Islet precursor cell (in vitro differentiated cells): ENCODE results near the gene CACNA2D1.

Experiments
- DNase-seq: peaks from one replicate; pipeline ENCODE4 v3.0.0-alpha.2; 2018

Gene CACNA2D1

DNA sequence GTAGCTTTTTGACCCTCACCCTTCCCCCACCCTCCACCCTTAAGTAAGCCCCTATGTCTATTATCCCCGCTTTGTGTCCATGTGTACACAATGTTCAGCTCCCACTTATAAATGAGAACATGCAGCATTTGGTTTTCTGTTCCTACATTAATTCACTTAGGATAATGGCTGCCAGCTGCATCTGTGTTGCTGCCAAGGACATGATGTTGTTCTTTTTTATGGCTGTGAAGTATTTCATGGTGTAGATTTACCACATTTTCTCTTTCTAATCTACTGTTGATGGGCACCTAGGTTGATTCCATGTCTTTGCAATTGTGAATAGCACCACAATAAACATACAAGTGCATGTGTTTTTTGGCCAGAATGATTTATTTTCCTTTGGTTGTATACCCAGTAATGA is 232.2 kb downstream of the CACNA2D1 start:
- no peak for DNase-seq

DNA sequence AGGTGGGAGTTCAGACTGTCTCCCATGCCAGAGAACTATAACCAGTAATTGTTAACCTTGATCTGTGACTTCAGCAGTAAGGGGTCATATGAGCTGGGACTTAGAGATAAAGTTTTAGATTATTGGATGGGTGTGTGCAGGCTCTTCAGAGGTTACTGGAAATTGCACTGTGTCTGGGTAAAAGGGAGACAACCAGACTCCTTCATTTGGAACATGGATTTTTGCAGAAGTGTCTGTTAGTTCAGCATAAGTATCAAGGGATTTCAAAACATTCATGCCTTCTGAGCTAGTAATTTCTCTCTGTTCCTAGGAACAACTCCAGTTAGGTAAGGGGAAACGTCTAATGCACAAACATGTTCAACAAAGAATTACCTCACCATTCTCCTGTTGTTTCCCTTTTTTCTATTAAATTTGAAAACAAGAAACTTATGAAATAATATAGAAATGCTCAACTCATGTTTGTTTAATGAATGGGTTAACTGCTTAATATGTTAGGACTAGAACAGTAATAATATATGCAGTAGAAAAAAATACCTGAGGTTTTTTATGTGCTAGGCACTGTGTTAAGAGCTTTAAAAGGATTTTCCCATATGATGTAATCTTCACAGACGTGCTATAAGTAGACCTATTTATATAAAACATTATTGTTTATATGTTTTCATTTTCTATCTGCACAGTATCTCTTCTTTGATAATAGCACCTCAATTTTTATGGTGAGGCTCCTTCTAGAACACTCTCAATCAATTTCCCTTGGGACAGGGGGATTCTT is 233.0 kb downstream of the CACNA2D1 start:
- no peak for DNase-seq

DNA sequence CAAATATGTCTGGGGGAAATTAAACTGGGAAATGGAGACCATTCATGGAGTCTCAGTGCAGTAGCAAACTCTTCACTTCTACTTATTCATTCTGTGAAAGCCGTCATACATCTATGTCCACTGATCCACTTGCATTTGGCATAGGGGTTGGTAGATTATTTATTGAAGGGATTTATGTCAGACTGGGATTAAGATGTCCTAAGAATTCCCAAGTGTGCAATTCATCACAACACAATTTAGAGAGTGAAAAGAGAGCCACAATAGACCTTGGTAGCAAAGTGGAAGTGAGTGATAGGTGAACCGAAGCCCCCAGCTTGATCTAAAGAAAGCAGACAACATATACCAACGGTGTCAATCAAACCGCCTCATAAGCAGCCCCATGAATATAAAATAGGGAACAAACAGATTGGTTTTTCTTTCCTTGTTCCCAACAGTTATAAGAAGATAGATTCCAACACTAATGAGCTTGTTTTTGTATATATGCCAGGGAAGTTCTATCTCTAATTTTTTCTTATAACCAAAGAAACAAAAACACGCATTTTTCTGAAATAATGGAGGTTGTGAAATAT is 234.3 kb downstream of the CACNA2D1 start:
- no peak for DNase-seq

DNA sequence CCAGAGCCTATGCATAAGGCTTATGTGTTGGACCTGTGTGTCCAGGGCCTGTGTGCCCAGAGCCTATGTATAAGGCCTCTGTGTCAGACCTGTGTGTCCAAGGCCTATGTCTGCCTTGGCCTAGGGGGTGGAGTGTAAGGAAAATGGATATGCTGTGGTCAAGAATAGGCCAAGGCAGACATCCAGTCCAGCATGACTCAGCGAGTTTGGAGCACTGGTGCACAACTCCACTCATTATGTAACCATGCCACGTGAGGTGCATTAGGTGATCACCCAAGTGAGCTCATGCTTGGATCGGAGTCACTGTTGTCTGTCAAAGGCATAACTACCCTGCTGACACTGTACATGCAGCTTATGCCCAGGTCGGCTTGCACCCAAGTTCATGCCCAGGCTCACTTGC is 238.9 kb downstream of the CACNA2D1 start:
- DNase-seq = no peak

GRCh38 chr7:82202965-82203364 is 240.6 kb downstream of the CACNA2D1 start:
- DNase-seq = no peak

GRCh38 chr7:82202107-82202506 is 241.5 kb downstream of the CACNA2D1 start:
- no peak for DNase-seq

DNA sequence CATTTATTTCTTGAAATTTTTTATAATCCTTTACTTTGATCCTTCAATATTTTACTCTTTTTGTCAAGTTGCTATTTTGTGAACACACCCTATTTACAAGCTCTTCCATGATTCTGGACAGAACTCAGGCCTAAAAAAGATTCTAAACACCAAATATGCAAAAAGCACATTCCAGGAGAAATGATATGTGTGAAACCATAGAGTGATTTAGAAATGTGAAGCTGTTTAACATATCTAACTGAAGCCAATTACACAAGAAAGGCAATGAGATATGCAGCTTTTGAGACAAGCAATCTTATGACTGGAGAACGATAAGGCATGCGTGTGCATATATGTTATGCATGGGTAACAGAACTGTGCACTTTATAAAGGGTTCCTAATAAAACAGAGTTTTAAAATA is 243.0 kb downstream of the CACNA2D1 start:
- no peak for DNase-seq

DNA sequence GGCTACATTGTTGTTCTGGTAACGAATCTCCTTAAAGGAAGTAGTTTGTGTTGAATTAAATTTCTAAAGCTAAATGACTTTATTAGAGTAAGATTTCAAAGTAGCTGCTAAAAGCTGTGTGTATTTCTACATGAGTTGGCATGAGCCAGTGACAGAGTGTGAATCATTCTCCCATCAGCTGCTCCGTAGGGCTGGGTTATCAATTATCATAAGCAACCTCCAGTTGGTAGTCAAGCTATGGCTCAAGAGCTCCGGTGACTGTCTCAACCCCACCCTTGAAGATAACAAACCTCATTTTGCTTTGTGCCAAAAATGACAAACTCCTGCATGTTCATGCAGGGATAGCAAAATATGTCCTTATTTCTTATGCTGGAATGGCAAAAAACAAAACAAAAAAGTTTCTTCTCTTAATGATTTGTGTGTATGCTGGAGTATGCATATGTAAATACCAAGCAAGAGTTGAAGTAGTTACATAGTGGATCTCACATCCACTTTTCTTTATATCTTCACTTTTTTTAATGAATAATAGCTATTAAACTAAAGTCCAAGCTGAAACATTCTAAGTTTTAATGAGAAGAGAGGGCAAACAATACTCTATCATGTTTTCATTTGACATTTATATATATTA is 249.4 kb downstream of the CACNA2D1 start:
- no peak for DNase-seq

GRCh38 chr7:82188636-82189035 is 254.9 kb downstream of the CACNA2D1 start:
- no peak for DNase-seq

DNA sequence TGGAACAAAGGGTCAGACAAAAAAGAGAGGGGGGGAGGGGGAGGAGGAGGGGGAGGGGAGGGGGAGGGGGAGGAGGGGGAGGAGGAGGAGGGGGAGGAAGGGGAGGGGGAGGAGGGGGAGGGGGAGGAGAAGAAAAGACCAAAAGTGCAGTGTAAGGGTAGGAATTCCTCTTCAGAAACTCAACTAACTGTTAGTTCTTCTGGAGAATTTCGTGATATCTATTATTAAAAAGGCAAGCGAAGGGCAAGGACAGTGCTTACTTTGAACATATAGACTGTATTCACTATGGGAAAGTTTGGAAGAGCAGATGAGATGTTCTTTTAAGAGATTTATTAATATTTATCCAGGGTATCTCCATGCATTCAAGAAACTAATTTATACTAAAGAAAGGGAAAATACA is 258.1 kb downstream of the CACNA2D1 start:
- DNase-seq = no peak

DNA sequence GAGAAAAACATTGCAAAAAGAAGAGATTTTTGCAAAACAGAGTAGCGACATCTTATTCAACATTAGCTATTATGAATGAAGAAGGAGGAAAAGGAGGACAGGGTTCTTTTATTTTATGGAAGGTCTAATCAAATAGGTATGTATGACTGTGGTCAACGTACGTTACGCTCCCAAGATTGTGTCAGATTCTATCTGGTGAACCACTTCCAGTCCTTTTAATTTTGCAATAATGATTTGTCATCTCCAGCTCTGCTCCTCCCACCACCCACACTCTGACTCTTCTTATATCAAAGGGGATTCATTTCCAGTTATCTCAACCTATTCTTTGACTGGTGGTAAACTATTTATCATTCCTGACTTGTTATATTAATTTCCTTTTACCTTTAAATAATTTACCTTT is 259.9 kb downstream of the CACNA2D1 start:
- DNase-seq = no peak

GRCh38 chr7:82179311-82179710 is 264.3 kb downstream of the CACNA2D1 start:
- DNase-seq = no peak

DNA sequence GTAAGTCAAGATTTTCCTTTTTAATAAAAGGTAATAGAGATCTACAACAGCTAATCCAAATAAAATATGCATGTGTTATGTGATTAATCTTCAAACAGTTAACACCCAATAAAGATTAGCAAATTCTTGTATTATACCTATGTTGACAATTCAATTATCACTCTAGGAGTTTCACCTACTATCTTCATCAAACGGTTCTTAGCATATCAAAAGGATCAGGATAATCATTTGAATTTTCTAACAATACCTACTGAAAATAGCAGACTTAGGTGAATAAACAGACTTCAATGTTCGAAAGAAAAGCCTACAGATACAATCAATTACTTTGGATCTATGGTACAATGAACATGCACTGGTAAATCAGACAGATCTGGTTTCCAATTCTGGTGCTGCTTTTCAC is 268.3 kb downstream of the CACNA2D1 start:
- no peak for DNase-seq

GRCh38 chr7:82173400-82174021 is 270.1 kb downstream of the CACNA2D1 start:
- no peak for DNase-seq

- DNase-seq = no peak
These were observed 270.7 kb downstream of the CACNA2D1 start for GRCh38 chr7:82172881-82173280.

DNA sequence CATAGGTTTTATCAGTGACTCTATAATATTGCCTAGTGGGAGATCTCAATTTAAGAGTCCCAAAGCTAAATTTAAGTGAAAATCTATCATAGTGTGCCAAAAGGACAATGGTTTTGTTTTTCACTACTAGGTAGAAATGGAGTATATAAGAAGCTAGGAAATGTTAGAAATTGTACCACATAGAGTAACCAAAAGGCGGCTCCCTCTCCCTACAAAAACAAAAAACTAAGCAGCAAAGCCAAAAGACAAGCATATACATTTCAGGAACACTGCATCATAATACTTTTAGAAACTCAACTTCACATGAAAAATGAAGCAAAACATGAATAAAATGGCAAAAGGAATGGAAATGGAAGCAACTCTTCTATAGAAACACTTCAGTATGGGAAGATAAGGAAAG is 271.6 kb downstream of the CACNA2D1 start:
- DNase-seq = no peak

DNA sequence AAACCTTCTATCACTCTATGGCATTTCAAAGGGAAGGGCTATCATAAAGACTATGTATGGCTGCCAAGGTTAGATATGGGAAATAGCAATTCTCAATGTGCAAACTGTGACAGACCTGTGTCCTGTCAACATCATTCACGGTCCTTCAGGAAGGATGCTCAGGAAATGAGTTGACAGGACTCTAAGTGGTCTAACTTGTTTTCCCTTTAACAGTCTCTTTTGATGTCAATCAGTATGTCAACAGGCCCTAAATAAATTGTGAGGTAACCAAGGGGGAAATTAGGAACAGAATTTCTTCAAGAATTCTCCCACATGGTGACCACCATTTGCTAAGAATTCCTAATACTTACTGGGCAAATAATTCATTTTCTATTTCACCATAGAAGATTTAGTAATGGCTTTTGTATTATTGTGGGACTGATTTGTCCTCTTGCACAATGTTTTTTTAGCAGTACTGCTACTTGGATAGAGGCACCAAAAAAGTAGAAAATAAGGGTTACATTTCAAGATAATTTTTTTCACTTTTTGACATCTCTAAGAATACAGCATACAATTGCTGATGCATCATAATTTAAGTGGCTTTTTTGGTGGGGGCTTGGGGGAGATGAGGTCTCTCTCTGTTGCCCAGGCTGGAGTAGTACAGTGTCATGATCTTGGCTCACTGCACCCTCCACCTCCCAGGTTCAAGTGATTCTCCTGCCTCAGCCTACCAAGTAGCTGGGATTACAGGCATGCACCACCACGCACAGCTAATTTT is 275.8 kb downstream of the CACNA2D1 start:
- no peak for DNase-seq

- no peak for DNase-seq
These were observed 277.1 kb downstream of the CACNA2D1 start for GRCh38 chr7:82166260-82167015.

DNA sequence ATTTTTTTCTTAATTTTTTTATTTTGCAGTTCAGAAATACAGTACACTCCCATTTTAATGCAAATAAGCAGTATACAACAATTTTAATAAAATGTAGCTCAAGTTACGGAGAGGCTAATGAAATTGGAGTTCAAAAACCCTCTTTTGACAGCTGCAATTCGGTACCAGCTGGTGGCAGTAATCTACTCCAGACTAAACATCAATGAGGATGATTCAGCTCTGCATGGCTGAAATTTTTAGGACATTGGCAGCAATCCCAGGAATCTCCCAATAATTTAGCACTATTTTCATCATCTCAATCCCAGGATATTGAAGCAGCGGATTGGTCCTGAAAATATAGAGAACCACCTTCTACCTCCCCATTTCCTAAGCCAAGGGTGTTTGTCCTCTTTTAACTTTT is 278.8 kb downstream of the CACNA2D1 start:
- DNase-seq = no peak

GRCh38 chr7:82164410-82164809 is 279.2 kb downstream of the CACNA2D1 start:
- DNase-seq = no peak

- DNase-seq = no peak
These were observed 280.0 kb downstream of the CACNA2D1 start for GRCh38 chr7:82163586-82163985.

DNA sequence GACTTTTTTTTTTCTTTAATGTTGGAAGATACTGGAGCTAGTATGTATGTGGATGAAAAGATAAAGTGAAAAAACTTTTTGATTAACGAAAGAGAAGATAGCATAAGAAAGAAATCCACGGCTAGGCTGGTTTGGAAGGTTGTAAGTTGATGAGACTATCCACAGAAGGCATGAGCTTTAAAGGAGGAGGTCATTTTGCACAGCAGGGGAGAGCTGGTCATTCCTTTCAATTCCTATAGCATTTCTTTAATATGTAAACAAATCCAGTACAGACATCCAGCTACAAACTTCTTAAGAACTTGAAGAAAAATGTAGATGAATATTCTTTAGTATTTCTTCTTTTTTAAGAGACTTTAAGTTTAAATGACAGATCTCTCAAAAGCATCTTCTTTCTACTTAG is 281.3 kb downstream of the CACNA2D1 start:
- no peak for DNase-seq
